ENCODE measurements around the gene DGLUCY.

DNA sequence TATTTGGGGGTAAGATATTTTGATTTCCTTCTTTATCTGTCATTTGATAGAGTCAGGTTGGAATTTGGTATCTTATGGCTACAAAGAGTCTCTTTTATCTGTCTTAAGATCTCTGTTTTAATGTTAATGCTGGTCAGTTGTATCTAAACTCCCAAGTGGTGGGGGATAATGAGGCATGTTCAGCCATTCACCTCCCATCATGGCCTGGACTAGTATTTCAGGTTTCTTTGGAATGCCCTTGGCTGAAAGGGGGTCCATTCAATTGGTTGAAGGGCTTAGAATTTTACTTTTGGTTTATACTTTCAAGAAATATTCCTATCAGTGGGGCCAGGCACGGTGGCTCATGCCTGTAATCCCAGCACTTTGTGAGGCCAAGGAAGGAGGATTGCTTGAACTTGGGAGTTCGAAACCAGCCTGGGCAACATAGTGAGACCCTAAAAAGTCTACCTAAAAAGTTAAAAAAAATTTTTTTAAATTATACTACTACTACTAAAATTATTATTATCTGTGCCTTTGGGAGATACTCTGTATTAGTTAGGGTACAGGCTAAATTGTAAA is 4.7 kb downstream of the DGLUCY start:
- TF ChIP-seq, protein P1, sequence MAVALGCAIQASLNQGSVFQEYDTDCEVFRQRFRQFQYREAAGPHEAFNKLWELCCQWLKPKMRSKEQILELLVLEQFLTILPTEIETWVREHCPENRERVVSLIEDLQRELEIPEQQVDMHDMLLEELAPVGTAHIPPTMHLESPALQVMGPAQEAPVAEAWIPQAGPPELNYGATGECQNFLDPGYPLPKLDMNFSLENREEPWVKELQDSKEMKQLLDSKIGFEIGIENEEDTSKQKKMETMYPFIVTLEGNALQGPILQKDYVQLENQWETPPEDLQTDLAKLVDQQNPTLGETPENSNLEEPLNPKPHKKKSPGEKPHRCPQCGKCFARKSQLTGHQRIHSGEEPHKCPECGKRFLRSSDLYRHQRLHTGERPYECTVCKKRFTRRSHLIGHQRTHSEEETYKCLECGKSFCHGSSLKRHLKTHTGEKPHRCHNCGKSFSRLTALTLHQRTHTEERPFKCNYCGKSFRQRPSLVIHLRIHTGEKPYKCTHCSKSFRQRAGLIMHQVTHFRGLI (tag by site-specific recombination; IDR thresholded peaks at IDR 0.05): no peak
- no peak for TF ChIP-seq CTCF (tag by site-specific recombination; IDR thresholded peaks at IDR 0.05)
- TF ChIP-seq ZNF48 (tag by site-specific recombination; IDR thresholded peaks at IDR 0.05): no peak
- TF ChIP-seq, protein P2, sequence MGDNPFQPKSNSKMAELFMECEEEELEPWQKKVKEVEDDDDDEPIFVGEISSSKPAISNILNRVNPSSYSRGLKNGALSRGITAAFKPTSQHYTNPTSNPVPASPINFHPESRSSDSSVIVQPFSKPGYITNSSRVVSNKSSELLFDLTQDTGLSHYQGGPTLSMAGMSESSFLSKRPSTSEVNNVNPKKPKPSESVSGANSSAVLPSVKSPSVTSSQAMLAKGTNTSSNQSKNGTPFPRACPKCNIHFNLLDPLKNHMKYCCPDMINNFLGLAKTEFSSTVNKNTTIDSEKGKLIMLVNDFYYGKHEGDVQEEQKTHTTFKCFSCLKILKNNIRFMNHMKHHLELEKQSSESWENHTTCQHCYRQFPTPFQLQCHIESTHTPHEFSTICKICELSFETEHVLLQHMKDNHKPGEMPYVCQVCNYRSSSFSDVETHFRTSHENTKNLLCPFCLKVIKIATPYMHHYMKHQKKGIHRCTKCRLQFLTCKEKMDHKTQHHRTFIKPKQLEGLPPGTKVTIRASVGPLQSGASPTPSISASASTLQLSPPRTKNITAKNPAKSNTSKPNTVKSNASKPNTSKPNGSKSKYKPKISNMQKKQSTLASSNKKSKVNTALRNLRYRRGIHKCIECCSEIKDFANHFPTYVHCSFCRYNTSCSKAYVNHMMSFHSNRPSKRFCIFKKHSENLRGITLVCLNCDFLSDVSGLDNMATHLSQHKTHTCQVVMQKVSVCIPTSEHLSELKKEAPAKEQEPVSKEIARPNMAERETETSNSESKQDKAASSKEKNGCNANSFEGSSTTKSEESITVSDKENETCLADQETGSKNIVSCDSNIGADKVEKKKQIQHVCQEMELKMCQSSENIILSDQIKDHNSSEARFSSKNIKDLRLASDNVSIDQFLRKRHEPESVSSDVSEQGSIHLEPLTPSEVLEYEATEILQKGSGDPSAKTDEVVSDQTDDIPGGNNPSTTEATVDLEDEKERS (tag by site-specific recombination; IDR thresholded peaks at IDR 0.05): no peak
- no peak for TF ChIP-seq ZNF510 (tag by site-specific recombination; IDR thresholded peaks at IDR 0.05; ENCODE audit: insufficient replicate concordance)
- TF ChIP-seq REST (tag by site-specific recombination; IDR thresholded peaks at IDR 0.05): no peak
- no peak for TF ChIP-seq KLF9 (tag by site-specific recombination; IDR thresholded peaks at IDR 0.05; ENCODE audit: low read depth)
- no peak for TF ChIP-seq PBX3 (CRISPR knock-in tag; IDR thresholded peaks at IDR 0.05)
- TF ChIP-seq TCF7L2 (IDR thresholded peaks at IDR 0.05; ENCODE audit: borderline replicate concordance, low read depth, low read length): no peak
